Heart left ventricle (tissue), 16 donors: ENCODE results near the gene HDLBP. TPM values are rescaled to one million over a fixed set of nuclear protein-coding genes. Genes with fewer than 3 reads are reported as not detected.
"Not testable (repeated sequence)": the region's sequence is repeated elsewhere in the genome, so short reads cannot be mapped to it uniquely, and the experiment has no call there.

ENCODE experiments used
- ATAC-seq, 4 donors: fragments of 200-7000 bp; cut with Tn5 transposase; one replicate each; pipeline ENCODE4 v1.9.1; 2020 to 2022; ENCODE audit warnings: moderate library complexity in 4 of 4, mild to moderate bottlenecking in 3 of 4, moderate number of reproducible peaks in 1 of 4
- DNase-seq, 5 donors: peaks; one replicate each; pipeline ENCODE4 v3.0.0-alpha.2; 2020
- H3K27ac ChIP-seq, 12 donors: fragments of 200-600 bp; sonication (generic) in 4 of 12; one replicate each; pipeline versions ENCODE4 v1.5.0 to v1.8.0; 2016 to 2022; ENCODE audit warnings: mild to moderate bottlenecking in 2 of 12
- H3K27me3 ChIP-seq, 9 donors: fragments of 200-600 bp; sonication (generic) in 2 of 9; one replicate each; pipeline versions ENCODE4 v1.5.1 to v1.8.0; 2016 to 2022; ENCODE audit warnings: mild to moderate bottlenecking in 3 of 9
- H3K36me3 ChIP-seq, 9 donors: fragments of 200-600 bp; sonication (generic) in 2 of 9; one replicate each; pipeline versions ENCODE4 v1.5.0 to v1.8.0; 2018 to 2022; ENCODE audit warnings: mild to moderate bottlenecking in 2 of 9
- H3K4me1 ChIP-seq, 12 donors: fragments of 200-600 bp; sonication (generic) in 4 of 12; one replicate each; pipeline versions ENCODE4 v1.5.0 to v1.8.0; 2016 to 2022; ENCODE audit warnings: mild to moderate bottlenecking in 3 of 12
- H3K4me3 ChIP-seq, 12 donors: fragments of 200-600 bp; sonication (generic) in 4 of 12; one replicate each; pipeline versions ENCODE4 v1.5.0 to v1.8.0; 2017 to 2022; ENCODE audit warnings: mild to moderate bottlenecking in 9 of 12, moderate library complexity in 4 of 12
- H3K9me3 ChIP-seq, 12 donors: fragments of 200-600 bp; sonication (generic) in 4 of 12; one replicate each; pipeline versions ENCODE4 v1.5.0 to v1.8.0; 2016 to 2022; ENCODE audit warnings: mild to moderate bottlenecking in 1 of 12
- CTCF ChIP-seq, 12 donors: fragments of 200-600 bp; sonication (generic) in 4 of 12; IDR thresholded peaks; one replicate each; pipeline versions ENCODE4 v1.5.0 to v1.8.0; 2018 to 2022; ENCODE audit warnings: antibody characterized with exemption in 12 of 12, mild to moderate bottlenecking in 5 of 12
- POLR2A ChIP-seq, 2 donors: fragments of 450-650 bp; IDR thresholded peaks; one replicate each; pipeline ENCODE4 v1.6.1; 2017; ENCODE audit warnings: antibody characterized with exemption in 2 of 2, mild to moderate bottlenecking in 2 of 2, moderate library complexity in 2 of 2
- WGBS, 4 donors: extraction: QIAGEN DNeasy Blood & Tissue Kit in 2 of 4; methylation state at CpG; one replicate each; pipeline versions ENCODE4 v1.1.5 to v1.1.7; 2013 to 2018; 5-methylcytosine and 5-hydroxymethylcytosine counted together
- intact Hi-C, 10 donors: fragments of 100-400 bp; cut with DNase I; formaldehyde crosslinking; loops; one replicate each; pipeline versions ENCODE4 v1.11.1 to v1.14.2; 2022
- polyA plus RNA-seq, 2 donors: library from polyadenylated mRNA; stranded (reverse); fragments of 200-250 nt; gene quantifications; one replicate each; pipeline ENCODE4 v1.2.3, GENCODE V29; 2013
- total RNA-seq, 9 donors: library from RNA; depleted of rRNA in 2 of 9; stranded (reverse); fragments of >200 nt in 2 of 9; fragmentation: NEBNext Ultra II Directional in 3 of 9; extraction: Animal tissue kit (Norgen Biotek cat#: 25700) in 3 of 9; gene quantifications; one replicate each; pipeline versions ENCODE4 v1.1.0 to v1.2.4, GENCODE V29; 2016 to 2023
- donor health status: ischemic (EF 13 %, LVEDD 7.1; RV severe dilation, severe dysfunction).
- donor health status: healthy with polysubstance abuse.
- donor health status: DM: no; HTN: yes; CAD: no.
- donor health status: DM: no; HTN: no; CAD: no.
- donor health status: ischemic (EF 25% LVEDD 6.9; RV normal size, moderate dysfunction).
- donor health status: ischemic (EF 25% LVEDD 5.7; RV mildly dilated, moderate dysfunction).
- donor health status: healthy.
- donor health status: DM: yes; HTN: yes; CAD: no.
- donor health status: ischemic (EF 35%, LVEDD 5.7; RV mildly dilated, moderate dysfunction).
- donor health status: nonischemic (EF 11% LVEDD 7.7; RV severe dilation, severe dysfunction).
- donor health status: DM: yes; HTN: yes; CAD: no.
- donor health status: PGD.
- donor health status: ischemic (EF 29% LVEDD 5.4; RV normal size, mild dysfunction).
- donor health status: nonischemic (EF 23%, LVEDD 6.1; RV moderate dilation, normal function).

Gene HDLBP
- total and polyA plus RNA-seq, 11 donors = 220 to 407 (median 343) TPM

- Histone ChIP-seq H3K4me1 (peaks cover 8 to 67% (median 49%) of the 10 kb centered on the region in 12 donors), H3K27ac (no peak overlapping the region), H3K27me3 (no peaks in the 10 kb centered on the region), H3K9me3 (no peaks in the 10 kb centered on the region), H3K4me3 (no peak overlapping the region), H3K36me3 (peaks cover 0 to 43% (median 27%) of the 10 kb centered on the region in 9 donors)
- TF ChIP-seq POLR2A (IDR thresholded peaks at IDR 0.05) (no peak), CTCF (IDR thresholded peaks at IDR 0.05) (no peak)
- 68 to 78% (median 74%) methylated on average over 5 of the region's 5 CpGs for WGBS, 4 donors
- intact Hi-C loops = no loop called here
- DNase-seq = no peak
- no peak for ATAC-seq
Measured at GRCh38 chr2:241323778-241324177, 8.3 kb upstream of the HDLBP start.

- intact Hi-C loops = no loop called here
- H3K4me1 ChIP-seq = peaks cover 11 to 85% (median 67%) of the 10 kb centered on the region in 12 donors
- no peaks in the 10 kb centered on the region for H3K27me3 ChIP-seq
- 30 to 58% (median 41%) methylated on average over 1 of the region's 1 CpG for WGBS, 4 donors
- peaks cover 0 to 29% (median 21%) of the 10 kb centered on the region in 9 donors for H3K36me3 ChIP-seq
- no peak overlapping the region for H3K4me3 ChIP-seq
- ATAC-seq (no peak), DNase-seq (no peak)
- TF ChIP-seq CTCF (IDR thresholded peaks at IDR 0.05) (no peak), POLR2A (IDR thresholded peaks at IDR 0.05) (no peak)
- H3K27ac ChIP-seq = peak overlapping the region in 1 of 12 donors; percentile 38
- H3K9me3 ChIP-seq = no peaks in the 10 kb centered on the region
Measured at GRCh38 chr2:241321886-241322285, 6.4 kb upstream of the HDLBP start.

- no peak for TF ChIP-seq POLR2A (IDR thresholded peaks at IDR 0.05)
- no peak for TF ChIP-seq CTCF (IDR thresholded peaks at IDR 0.05)
- Histone ChIP-seq H3K36me3 (peaks cover 0 to 20% (median 14%) of the 10 kb centered on the region in 9 donors), H3K4me1 (peaks cover 11 to 90% (median 68%) of the 10 kb centered on the region in 12 donors), H3K4me3 (no peak overlapping the region), H3K27me3 (no peaks in the 10 kb centered on the region), H3K9me3 (no peaks in the 10 kb centered on the region), H3K27ac (no peak overlapping the region)
- DNase-seq (no peak), ATAC-seq (no peak)
- WGBS, 4 donors = 42 to 64% (median 56%) methylated on average over 1 of the region's 1 CpG
- intact Hi-C loops = no loop called here
Measured at GRCh38 chr2:241321033-241321432, 5.6 kb upstream of the HDLBP start.

GRCh38 chr2:241320394-241320793 lies 4.9 kb upstream of the HDLBP start:
- peaks cover 0 to 14% (median 9%) of the 10 kb centered on the region in 9 donors for H3K36me3 ChIP-seq
- DNase-seq = no peak
- intact Hi-C loops = no loop called here
- H3K4me3 ChIP-seq = no peak overlapping the region
- 93 to 95% (median 95%) methylated on average over 8 of the region's 8 CpGs for WGBS, 4 donors
- no peak for ATAC-seq
- H3K27me3 ChIP-seq = no peaks in the 10 kb centered on the region
- H3K9me3 ChIP-seq = no peaks in the 10 kb centered on the region
- no peak for TF ChIP-seq POLR2A (IDR thresholded peaks at IDR 0.05)
- no peak for TF ChIP-seq CTCF (IDR thresholded peaks at IDR 0.05)
- no peak overlapping the region for H3K27ac ChIP-seq
- H3K4me1 ChIP-seq = peaks cover 11 to 90% (median 68%) of the 10 kb centered on the region in 12 donors

GRCh38 chr2:241318830-241319229 lies 3.4 kb upstream of the HDLBP start:
- WGBS, 4 donors = 87 to 94% (median 92%) methylated on average over 6 of the region's 6 CpGs
- H3K36me3 ChIP-seq, H3K27ac ChIP-seq, H3K9me3 ChIP-seq, ATAC-seq, DNase-seq, H3K27me3 ChIP-seq: not testable (repeated sequence)
- Histone ChIP-seq H3K4me1 (peaks cover 10 to 82% (median 64%) of the 10 kb centered on the region in 12 donors), H3K4me3 (peak overlapping the region in 2 of 12 donors; percentile 81 to 84)
- intact Hi-C loops = loop anchor here in 6 of 10 donors (5.0 kb wide), 3 partner anchors 33 to 47 kb away; partner anchors contain the start of gene FARP2 (in 1 of the 6)
